GM12864 (cell line): Measurements from ENCODE around the gene KIF13A.
"Not testable (repeated sequence)": the region's sequence is repeated elsewhere in the genome, so short reads cannot be mapped to it uniquely, and the experiment has no call there.

Source experiments
- DNase-seq: peaks from one replicate; pipeline ENCODE4 v3.0.0-alpha.2; 2011; ENCODE audit warnings: low read depth
- H3K4me3 ChIP-seq: 2 replicates; pipeline ENCODE4 v1.5.1; 2011; ENCODE audit warnings: mild to moderate bottlenecking, low read depth, low read length, control low read depth
- CTCF ChIP-seq: IDR thresholded peaks from 2 replicates; pipeline ENCODE4 v1.5.1; 2011; ENCODE audit warnings: low read depth, mild to moderate bottlenecking, moderate library complexity, low read length, control low read depth, inconsistent platforms; ENCODE audit errors: missing control alignments

Gene KIF13A

GRCh38 chr6:17984812-17985670, 2.4 kb downstream of the KIF13A start:
- DNase-seq: no peak
- H3K4me3 ChIP-seq: no peak overlapping the region

GRCh38 chr6:17984399-17984798, 3.0 kb downstream of the KIF13A start:
- TF ChIP-seq CTCF: no peak

More at GRCh38 chr6:17984812-17985670, 2.4 kb downstream of the KIF13A start:
- no peak for TF ChIP-seq CTCF

GRCh38 chr6:17983730-17984129, 3.7 kb downstream of the KIF13A start:
- no peak for TF ChIP-seq CTCF
- no peak overlapping the region for H3K4me3 ChIP-seq
- no peak for DNase-seq

More at GRCh38 chr6:17984399-17984798, 3.0 kb downstream of the KIF13A start:
- no peak for DNase-seq
- H3K4me3 ChIP-seq: no peak overlapping the region

- H3K4me3 ChIP-seq: no peak overlapping the region
- no peak for DNase-seq
- no peak for TF ChIP-seq CTCF
Measured at GRCh38 chr6:17980329-17980728, 7.1 kb downstream of the KIF13A start.

GRCh38 chr6:17979479-17979878, 8.0 kb downstream of the KIF13A start:
- TF ChIP-seq CTCF: no peak
- no peak for DNase-seq
- H3K4me3 ChIP-seq: no peak overlapping the region

GRCh38 chr6:17976258-17976657, 11.2 kb downstream of the KIF13A start:
- not testable (repeated sequence) for H3K4me3 ChIP-seq, DNase-seq

GRCh38 chr6:17974570-17975368, 12.7 kb downstream of the KIF13A start:
- TF ChIP-seq CTCF: no peak
- no peak for DNase-seq
- H3K4me3 ChIP-seq: no peak overlapping the region
